C4-2B (cell line): Measurements from ENCODE around the gene RPL32.

ENCODE experiments used
- CTCF ChIP-seq: fragments of 450-650 bp; conservative IDR thresholded peaks from 2 replicates; pipeline ENCODE4 v1.5.1; 2017; ENCODE audit warnings: mild to moderate bottlenecking
- ZFX ChIP-seq: fragments of 450-650 bp; IDR thresholded peaks from 2 replicates; pipeline ENCODE4 v1.6.1; 2017

DNA sequence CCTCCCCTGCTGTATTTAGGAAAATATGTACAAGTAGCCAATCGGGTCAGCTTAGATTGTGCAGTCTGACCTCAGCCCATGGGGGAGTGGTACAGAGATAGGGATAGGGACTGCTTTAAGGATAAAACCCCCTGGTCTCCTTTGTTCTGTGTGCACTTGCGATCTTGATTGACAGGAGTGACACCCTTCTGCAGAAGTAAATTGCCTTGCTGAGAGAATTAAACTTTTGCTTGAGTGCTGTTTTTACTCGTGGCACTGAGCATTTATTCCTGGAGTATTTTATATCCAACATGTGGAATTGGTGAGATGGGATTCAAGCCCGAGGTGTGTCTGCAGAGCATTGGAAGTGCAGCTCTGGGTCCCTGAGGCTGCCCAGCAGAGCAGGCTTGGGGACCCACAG, 23.9 kb upstream of the RPL32 start:
- TF ChIP-seq ZFX = no peak
- no peak for TF ChIP-seq CTCF
